Omental fat pad (tissue), 4 donors: ENCODE results near the gene STOX1. TPM values are rescaled to one million over a fixed set of nuclear protein-coding genes. Genes with fewer than 3 reads are reported as not detected.
A peak's percentile ranks its signal among the peaks of the same experiment; 100 is the strongest.

Experiments used
- ATAC-seq: fragments of 150-250 bp; one replicate; pipeline ENCODE4 v1.9.1; 2016; ENCODE audit warnings: mild to moderate bottlenecking, moderate library complexity; ENCODE audit not compliant: low FRiP score
- DNase-seq: peaks from one replicate; pipeline ENCODE4 v3.0.0-alpha.2; 2019; ENCODE audit warnings: low spot score
- CTCF ChIP-seq, 3 donors: fragments of 450-650 bp; IDR thresholded peaks; one replicate each; pipeline ENCODE4 v1.5.1; 2016 to 2017; ENCODE audit warnings: antibody characterized with exemption in 3 of 3, mild to moderate bottlenecking in 3 of 3, moderate library complexity in 2 of 3
- total RNA-seq, 4 donors: library from RNA; depleted of rRNA; stranded (reverse); fragments of >200 nt; gene quantifications; one replicate each; pipeline ENCODE4 v1.1.0, GENCODE V29; 2016

The STOX1 gene
- 10 to 100 TPM in 1 of 4 donors, 1 to 10 TPM in 3; 3.2 to 16.0 (median 5.0) TPM for total RNA-seq

DNA sequence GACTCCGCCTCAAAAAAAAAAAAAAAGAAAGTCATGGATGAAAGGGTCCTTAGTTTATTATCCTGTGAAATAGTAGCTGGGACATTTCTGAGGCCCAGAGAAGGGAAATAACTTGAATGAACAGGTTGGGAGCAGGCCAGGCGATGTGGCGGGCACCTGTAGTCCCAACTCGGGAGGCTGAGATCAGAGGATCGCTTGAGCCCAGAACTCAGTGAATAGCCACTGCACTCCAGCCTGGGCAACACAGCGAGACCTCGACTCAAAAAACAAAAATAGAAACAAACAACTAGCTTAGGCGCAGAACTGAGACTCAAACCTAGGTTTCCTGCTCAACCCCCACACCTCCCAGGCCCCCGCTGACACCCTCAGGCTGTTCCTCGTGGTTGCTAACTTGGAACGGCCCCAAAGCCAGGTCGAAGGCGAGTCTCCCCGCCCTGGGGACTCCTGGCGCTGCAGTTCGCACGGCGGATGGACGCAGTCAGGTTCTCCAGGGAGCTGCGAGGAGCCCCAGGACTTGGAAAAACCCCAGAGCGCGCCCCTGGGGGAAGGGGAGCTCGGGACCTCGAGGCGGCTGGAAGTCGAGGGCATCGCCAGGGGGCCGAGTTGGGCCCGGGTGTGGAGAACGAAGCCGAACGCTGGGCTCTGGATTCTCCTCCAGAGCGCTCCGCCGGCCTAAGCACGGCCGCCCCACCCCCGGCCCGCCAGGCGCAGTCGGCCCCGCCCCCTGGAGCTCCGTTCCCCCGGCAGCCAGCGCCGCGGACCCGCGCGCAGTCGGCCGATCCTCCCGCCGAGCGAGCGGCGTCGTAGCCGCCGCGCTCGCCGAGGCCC lies at the start of gene STOX1:
TSS of gene STOX1 (plus strand) at position 768 of the 828 bp plus-strand sequence. CDS start 93 bp downstream, outside the sequence.
- no peak for TF ChIP-seq CTCF (IDR thresholded peaks at IDR 0.05)
- peak; percentile 88 for ATAC-seq
- DNase-seq = no peak

- ATAC-seq = no peak
- TF ChIP-seq CTCF (IDR thresholded peaks at IDR 0.05) = no peak
- DNase-seq = no peak
Observed at GRCh38 chr10:68781613-68782574, 45.4 kb upstream of the STOX1 start.

DNA sequence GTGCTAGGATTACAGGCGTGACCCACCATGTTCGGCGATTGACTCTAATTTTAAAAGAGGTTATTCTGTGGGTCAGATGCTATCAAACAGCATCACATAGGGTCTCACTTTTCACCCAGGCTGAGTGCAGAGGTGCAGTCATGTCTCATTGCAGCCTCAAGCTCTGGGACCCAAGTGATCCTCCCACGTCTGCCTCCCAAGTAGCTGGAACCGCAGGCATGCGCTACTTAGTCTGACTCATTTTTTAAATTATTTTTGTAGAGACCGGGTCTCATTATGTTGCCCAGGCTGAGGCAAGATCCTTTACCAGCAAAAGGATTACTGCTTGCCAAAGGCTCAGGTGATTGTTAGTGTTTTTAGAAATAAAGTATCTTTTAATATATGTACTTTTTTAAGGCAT lies 42.9 kb upstream of the STOX1 start:
- TF ChIP-seq CTCF (IDR thresholded peaks at IDR 0.05) = no peak

GRCh38 chr10:68787813-68788212 lies 39.5 kb upstream of the STOX1 start:
- no peak for DNase-seq
- no peak for TF ChIP-seq CTCF (IDR thresholded peaks at IDR 0.05)

More for the DNA sequence above, 42.9 kb upstream of the STOX1 start:
- ATAC-seq (no peak), DNase-seq (no peak)

GRCh38 chr10:68790476-68790875 lies 36.9 kb upstream of the STOX1 start:
- TF ChIP-seq CTCF (IDR thresholded peaks at IDR 0.05) = no peak
- no peak for ATAC-seq
- DNase-seq = no peak

More at GRCh38 chr10:68787813-68788212, 39.5 kb upstream of the STOX1 start:
- ATAC-seq = no peak

DNA sequence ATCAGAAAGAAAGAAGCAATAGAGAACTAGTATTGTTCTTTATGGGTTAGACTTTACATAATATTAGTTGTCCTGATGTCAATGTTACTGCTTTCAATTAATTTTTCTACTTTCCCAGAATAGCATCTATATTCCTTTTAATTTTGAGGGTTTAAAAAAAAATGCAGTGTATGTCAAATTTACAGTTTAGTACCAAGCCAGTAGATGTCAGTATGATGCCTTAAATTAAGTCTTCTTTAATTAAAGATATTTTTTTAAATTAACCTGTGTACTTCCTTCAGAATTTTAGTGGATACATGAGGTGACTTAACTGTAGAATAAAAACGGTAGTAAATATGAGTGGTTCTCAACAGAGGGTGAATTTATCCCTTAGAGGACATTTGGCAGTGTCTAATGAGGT lies 35.2 kb upstream of the STOX1 start:
- DNase-seq (no peak), ATAC-seq (no peak)
- TF ChIP-seq CTCF (IDR thresholded peaks at IDR 0.05) = no peak
